Osteocyte (in vitro differentiated cells): ENCODE data around the gene ZSWIM3. TPM values are rescaled to one million over a fixed set of nuclear protein-coding genes. Genes with fewer than 3 reads are reported as not detected.

Experiments used
- DNase-seq: peaks from one replicate; pipeline ENCODE4 v3.0.0; 2021; ENCODE audit warnings: mixed read lengths; ENCODE audit not compliant: unreplicated experiment; ENCODE audit errors: extremely low spot score
- H3K27ac Mint-ChIP-seq: one replicate; pipeline ENCODE4 v1.8.0; 2021; ENCODE audit warnings: mild to moderate bottlenecking, mixed read lengths; ENCODE audit not compliant: unreplicated experiment
- H3K27me3 Mint-ChIP-seq: one replicate; pipeline ENCODE4 v1.8.0; 2021; ENCODE audit warnings: mixed read lengths; ENCODE audit not compliant: unreplicated experiment
- H3K36me3 Mint-ChIP-seq: one replicate; pipeline ENCODE4 v1.8.0; 2021; ENCODE audit warnings: mixed read lengths; ENCODE audit not compliant: unreplicated experiment
- H3K4me1 Mint-ChIP-seq: one replicate; pipeline ENCODE4 v1.8.0; 2021; ENCODE audit warnings: mixed read lengths; ENCODE audit not compliant: unreplicated experiment
- H3K4me3 Mint-ChIP-seq: one replicate; pipeline ENCODE4 v1.8.0; 2021; ENCODE audit warnings: mild to moderate bottlenecking, moderate library complexity, mixed read lengths; ENCODE audit not compliant: unreplicated experiment
- H3K9me3 Mint-ChIP-seq: one replicate; pipeline ENCODE4 v1.8.0; 2021; ENCODE audit warnings: mixed read lengths; ENCODE audit not compliant: unreplicated experiment
- total RNA-seq: library from RNA; stranded (reverse); gene quantifications from 2 replicates; pipeline ENCODE4 v1.2.1, GENCODE V29; 2021
- TF ChIP-seq, protein P1 (sequence below): fragments of 200-600 bp; sonication (generic); IDR thresholded peaks from 2 replicates; pipeline ENCODE4 v1.5.0; 2021; ENCODE audit warnings: antibody characterized with exemption, mild to moderate bottlenecking, moderate library complexity

Gene ZSWIM3
- total RNA-seq, 1 donor from 2014 or later, result 3.9 TPM

DNA sequence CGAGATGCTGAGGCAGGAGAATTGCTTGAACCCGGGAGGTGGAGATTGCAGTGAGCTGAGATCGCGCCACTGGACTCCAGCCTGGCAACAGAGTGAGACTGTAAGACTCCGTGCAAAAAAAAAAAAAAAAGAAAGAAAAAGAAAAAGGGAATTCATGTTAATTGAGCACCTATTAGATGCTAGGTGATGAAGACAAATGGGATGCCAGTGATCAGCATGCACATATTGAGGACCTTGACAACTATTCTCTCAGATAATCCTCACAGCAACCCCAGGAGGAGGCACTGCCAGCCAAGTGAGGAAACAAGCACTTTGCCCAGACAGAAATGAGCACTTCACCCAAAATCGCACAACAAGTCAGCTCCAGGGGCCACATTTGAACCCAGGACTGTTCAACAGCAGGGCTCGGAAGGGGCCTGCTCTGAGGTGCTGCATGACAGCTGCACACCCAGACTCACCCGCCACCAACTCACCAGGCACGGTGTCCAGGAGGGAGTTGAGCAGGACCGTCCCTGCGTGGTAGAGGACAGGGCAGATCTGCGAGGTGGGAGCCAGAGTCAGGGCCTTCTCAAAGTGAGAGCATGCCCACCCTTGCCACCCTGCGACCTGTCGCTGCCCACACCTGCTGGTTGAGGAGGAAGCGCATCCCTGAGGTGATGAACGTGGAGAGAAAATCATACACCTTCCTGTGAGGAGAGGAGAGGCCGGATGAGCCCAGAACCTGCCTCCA lies 50.0 kb downstream of the ZSWIM3 start:
- Mint-ChIP-seq H3K27ac (no peak overlapping the region), H3K9me3 (no peaks in the 10 kb centered on the region), H3K4me1 (peaks cover 20% of the 10 kb centered on the region), H3K36me3 (peaks cover 23% of the 10 kb centered on the region), H3K27me3 (no peaks in the 10 kb centered on the region), H3K4me3 (no peak overlapping the region)
- TF ChIP-seq, protein P1, sequence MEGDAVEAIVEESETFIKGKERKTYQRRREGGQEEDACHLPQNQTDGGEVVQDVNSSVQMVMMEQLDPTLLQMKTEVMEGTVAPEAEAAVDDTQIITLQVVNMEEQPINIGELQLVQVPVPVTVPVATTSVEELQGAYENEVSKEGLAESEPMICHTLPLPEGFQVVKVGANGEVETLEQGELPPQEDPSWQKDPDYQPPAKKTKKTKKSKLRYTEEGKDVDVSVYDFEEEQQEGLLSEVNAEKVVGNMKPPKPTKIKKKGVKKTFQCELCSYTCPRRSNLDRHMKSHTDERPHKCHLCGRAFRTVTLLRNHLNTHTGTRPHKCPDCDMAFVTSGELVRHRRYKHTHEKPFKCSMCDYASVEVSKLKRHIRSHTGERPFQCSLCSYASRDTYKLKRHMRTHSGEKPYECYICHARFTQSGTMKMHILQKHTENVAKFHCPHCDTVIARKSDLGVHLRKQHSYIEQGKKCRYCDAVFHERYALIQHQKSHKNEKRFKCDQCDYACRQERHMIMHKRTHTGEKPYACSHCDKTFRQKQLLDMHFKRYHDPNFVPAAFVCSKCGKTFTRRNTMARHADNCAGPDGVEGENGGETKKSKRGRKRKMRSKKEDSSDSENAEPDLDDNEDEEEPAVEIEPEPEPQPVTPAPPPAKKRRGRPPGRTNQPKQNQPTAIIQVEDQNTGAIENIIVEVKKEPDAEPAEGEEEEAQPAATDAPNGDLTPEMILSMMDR, result no peak
- no peak for DNase-seq

DNA sequence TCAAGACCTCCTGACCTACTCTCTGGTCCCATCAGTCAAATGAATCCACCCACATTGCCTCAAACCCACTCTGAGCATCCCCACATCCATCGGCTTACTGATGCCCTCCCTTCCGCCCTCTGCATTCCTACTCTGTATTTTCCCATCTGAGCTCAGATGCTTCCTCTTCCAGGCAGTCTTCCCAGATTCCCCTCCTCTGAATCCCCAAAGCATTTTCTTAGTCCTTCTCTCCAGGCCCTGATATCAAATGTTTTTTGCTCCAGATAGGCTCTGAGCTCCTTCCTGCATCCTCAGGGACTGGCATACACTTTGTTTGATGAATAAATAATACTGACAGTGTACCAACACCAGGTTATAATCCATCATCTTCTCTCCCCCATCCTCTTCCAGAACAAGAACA lies 50.7 kb downstream of the ZSWIM3 start:
- Mint-ChIP-seq H3K27ac (no peak overlapping the region), H3K4me1 (peaks cover 22% of the 10 kb centered on the region), H3K4me3 (no peak overlapping the region), H3K9me3 (no peaks in the 10 kb centered on the region), H3K36me3 (peaks cover 23% of the 10 kb centered on the region), H3K27me3 (no peaks in the 10 kb centered on the region)
- DNase-seq, result no peak
- TF ChIP-seq, protein P1, result no peak

DNA sequence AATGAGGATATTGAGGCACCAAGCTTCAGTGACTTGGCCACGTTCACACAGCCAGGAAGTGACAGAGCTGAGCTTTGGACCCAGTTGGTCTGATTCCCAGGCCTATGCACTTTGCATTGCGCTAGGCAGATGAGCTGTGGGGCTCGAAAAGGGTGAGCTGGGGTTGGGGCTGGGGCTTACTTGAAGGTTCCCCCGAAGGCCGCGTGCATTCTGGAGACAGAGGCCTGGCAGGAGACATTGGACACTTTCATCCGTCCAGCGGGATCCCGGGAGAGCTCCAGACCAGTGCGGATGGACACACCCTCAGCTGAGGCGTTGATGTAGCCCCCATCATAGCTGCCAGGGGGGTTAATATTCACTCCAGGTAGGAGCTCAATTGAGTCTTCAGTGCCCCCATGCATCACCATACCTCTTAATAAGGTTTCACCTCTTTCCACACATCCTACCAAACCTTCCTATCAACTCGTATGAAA lies 52.0 kb downstream of the ZSWIM3 start:
- Mint-ChIP-seq H3K36me3 (peaks cover 17% of the 10 kb centered on the region), H3K4me3 (no peak overlapping the region), H3K27ac (peak overlapping the region; percentile 67), H3K9me3 (no peaks in the 10 kb centered on the region), H3K4me1 (peaks cover 22% of the 10 kb centered on the region), H3K27me3 (no peaks in the 10 kb centered on the region)
- TF ChIP-seq, protein P1, result no peak
- DNase-seq, result no peak

- H3K4me1 Mint-ChIP-seq, result peaks cover 22% of the 10 kb centered on the region
- H3K9me3 Mint-ChIP-seq, result no peaks in the 10 kb centered on the region
- peaks cover 10% of the 10 kb centered on the region for H3K36me3 Mint-ChIP-seq
- no peak for DNase-seq
- TF ChIP-seq, protein P1, result no peak
- H3K4me3 Mint-ChIP-seq, result peak overlapping the region; percentile 72
- peak overlapping the region; percentile 73 for H3K27ac Mint-ChIP-seq
- H3K27me3 Mint-ChIP-seq, result no peaks in the 10 kb centered on the region
Observed at GRCh38 chr20:45909817-45910669, 52.6 kb downstream of the ZSWIM3 start.
